AG04449 (cell line): ENCODE measurements around the gene ATP5F1B.

Experiments
- CTCF ChIA-PET: fragments of 350-600 bp; formaldehyde crosslinking; extraction: SDS; loops from one replicate; lab custom pipeline; 2021; ENCODE audit warnings: antibody characterized with exemption; lab: Yijun Ruan, JAX
- POLR2A ChIA-PET: fragments of 400-600, 350-600 bp; formaldehyde crosslinking; extraction: SDS; loops from one replicate; lab custom pipeline; 2020; ENCODE audit warnings: antibody characterized with exemption, inconsistent platforms; lab: Yijun Ruan, JAX
- DNase-seq: peaks from one replicate; pipeline ENCODE4 v3.0.0-alpha.2; 2010; ENCODE audit warnings: low read depth, low spot score
- H3K4me3 ChIP-seq: 2 replicates; pipeline ENCODE4 v1.5.1; 2011; ENCODE audit warnings: low read depth, mild to moderate bottlenecking, control low read depth, low read length
- CTCF ChIP-seq: IDR thresholded peaks from one replicate; pipeline ENCODE4 v1.5.1; 2011; ENCODE audit warnings: mild to moderate bottlenecking, moderate library complexity, low read length, control low read depth, inconsistent platforms; ENCODE audit not compliant: insufficient read depth; ENCODE audit errors: missing control alignments

Gene ATP5F1B

GRCh38 chr12:56676851-56677580 lies 31.2 kb upstream of the ATP5F1B start:
- ChIA-PET POLR2A (interaction anchor here (0.7 kb wide), 1 partner anchor 34 kb away, joined by 3 read pairs; no protein-coding TSS in a partner anchor), CTCF (interaction anchor here (1.9 kb wide), 1 partner anchor 40 kb away, joined by 8 read pairs; no protein-coding TSS in a partner anchor)
- TF ChIP-seq CTCF, result no peak
- no peak overlapping the region for H3K4me3 ChIP-seq
- DNase-seq, result no peak

GRCh38 chr12:56671608-56672007 lies 25.8 kb upstream of the ATP5F1B start:
- ChIA-PET CTCF (no interaction called here), POLR2A (no interaction called here)
- DNase-seq, result no peak
- TF ChIP-seq CTCF, result no peak
- H3K4me3 ChIP-seq, result no peak overlapping the region

- TF ChIP-seq CTCF, result no peak
- CTCF ChIA-PET, result interaction anchor here (0.6 to 1.1 kb wide), 4 partner anchors 13 to 453 kb away, joined by 3 to 4 read pairs (median 3); no protein-coding TSS in a partner anchor
- POLR2A ChIA-PET, result no interaction called here
Observed at GRCh38 chr12:56670836-56671235, 25.1 kb upstream of the ATP5F1B start.

GRCh38 chr12:56668197-56668457 lies 22.3 kb upstream of the ATP5F1B start:
- no peak overlapping the region for H3K4me3 ChIP-seq
- no peak for TF ChIP-seq CTCF
- ChIA-PET CTCF (interaction anchor here (1.2 to 1.5 kb wide), 2 partner anchors 14 to 18 kb away, joined by 3 to 4 read pairs; no protein-coding TSS in a partner anchor), POLR2A (no interaction called here)
- no peak for DNase-seq

More at GRCh38 chr12:56670836-56671235, 25.1 kb upstream of the ATP5F1B start:
- DNase-seq, result no peak
- H3K4me3 ChIP-seq, result no peak overlapping the region

GRCh38 chr12:56661979-56662638 lies 16.3 kb upstream of the ATP5F1B start:
- TF ChIP-seq CTCF, result no peak
- no peak overlapping the region for H3K4me3 ChIP-seq
- ChIA-PET POLR2A (no interaction called here), CTCF (interaction anchor here (1.5 to 2.4 kb wide), 2 partner anchors 12 to 26 kb away, joined by 3 to 10 read pairs; no protein-coding TSS in a partner anchor)
- no peak for DNase-seq

GRCh38 chr12:56661560-56661959 lies 15.8 kb upstream of the ATP5F1B start:
- no peak for TF ChIP-seq CTCF
- no peak for DNase-seq
- H3K4me3 ChIP-seq, result no peak overlapping the region
- CTCF ChIA-PET, result interaction anchor here (1.5 kb wide), 1 partner anchor 12 kb away, joined by 3 read pairs; no protein-coding TSS in a partner anchor
- POLR2A ChIA-PET, result no interaction called here
